HG02759 (cell line): ENCODE measurements around the gene XRCC6.
"Not testable (repeated sequence)": the region's sequence is repeated elsewhere in the genome, so short reads cannot be mapped to it uniquely, and the experiment has no call there.

Experiments used
- ATAC-seq: cut with Tn5 transposase; IDR thresholded peaks from one replicate; pipeline ENCODE4 v1.9.1; 2021; ENCODE audit warnings: mild to moderate bottlenecking, moderate library complexity; ENCODE audit not compliant: unreplicated experiment

XRCC6 gene

GRCh38 chr22:41648432-41648831, 27.3 kb downstream of the XRCC6 start:
- no peak for ATAC-seq

GRCh38 chr22:41650229-41650628, 29.1 kb downstream of the XRCC6 start:
- no peak for ATAC-seq

- no peak for ATAC-seq
Measured at GRCh38 chr22:41650821-41651220, 29.7 kb downstream of the XRCC6 start.

DNA sequence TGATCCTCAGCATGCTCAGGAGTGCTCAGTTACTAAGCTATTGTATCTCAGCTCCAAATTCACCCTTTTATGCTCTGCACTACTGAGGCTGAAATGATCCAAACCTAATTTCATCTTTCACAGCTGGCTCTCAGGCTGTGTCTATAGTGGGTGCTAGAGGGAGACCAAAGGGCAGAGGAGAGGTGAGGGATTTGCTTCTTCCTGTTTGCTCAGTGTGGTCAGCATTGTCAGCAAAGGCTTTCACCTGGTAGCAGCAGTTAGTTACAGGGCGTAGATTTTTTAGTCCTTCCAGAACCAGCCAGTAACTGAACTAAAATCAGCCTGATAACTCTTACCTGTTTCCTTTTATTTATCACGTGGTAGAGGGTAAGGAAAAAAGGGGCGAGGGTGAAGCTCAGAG, 33.2 kb downstream of the XRCC6 start:
- no peak for ATAC-seq

GRCh38 chr22:41656556-41656955, 35.5 kb downstream of the XRCC6 start:
- no peak for ATAC-seq

- ATAC-seq: no peak
Measured at GRCh38 chr22:41657709-41658108, 36.6 kb downstream of the XRCC6 start.

DNA sequence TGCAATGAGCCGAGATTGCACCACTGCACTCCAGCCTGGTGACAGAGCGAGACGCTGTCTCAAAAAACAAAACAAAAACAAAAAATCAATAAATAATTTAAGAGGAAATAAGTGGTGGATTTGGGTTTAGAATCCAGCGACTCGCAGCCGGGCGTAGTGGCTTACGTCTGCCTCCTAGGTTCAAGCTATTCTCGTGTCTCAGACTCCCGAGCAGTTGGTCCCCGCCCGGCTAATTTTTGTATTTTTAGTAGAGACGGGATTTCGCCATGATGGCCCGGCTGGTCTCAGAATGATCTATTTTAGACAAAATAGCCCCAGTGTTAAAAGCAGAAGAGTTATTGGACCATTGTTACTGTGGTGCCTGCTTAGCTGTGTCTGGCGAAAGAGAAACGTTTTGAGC, 37.8 kb downstream of the XRCC6 start:
- no peak for ATAC-seq

DNA sequence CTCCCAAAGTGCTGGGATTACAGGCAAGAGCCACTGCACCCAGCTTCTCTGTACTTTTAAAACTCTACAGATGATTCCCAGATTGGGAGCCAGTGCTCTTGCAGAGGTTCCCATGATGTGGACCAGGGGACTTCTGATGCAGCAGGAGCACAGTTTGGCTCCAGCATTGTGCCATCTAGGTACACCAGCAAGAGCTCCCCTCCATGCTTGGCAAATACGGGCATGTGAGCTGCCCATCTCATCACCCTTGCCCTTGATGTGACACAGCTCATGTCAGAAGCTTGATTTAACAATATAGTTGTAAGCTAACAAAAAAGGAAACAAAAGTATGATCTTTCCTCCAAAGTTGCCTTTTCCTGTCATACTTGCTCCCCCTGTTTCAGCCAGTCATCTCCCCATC, 38.8 kb downstream of the XRCC6 start:
- no peak for ATAC-seq

DNA sequence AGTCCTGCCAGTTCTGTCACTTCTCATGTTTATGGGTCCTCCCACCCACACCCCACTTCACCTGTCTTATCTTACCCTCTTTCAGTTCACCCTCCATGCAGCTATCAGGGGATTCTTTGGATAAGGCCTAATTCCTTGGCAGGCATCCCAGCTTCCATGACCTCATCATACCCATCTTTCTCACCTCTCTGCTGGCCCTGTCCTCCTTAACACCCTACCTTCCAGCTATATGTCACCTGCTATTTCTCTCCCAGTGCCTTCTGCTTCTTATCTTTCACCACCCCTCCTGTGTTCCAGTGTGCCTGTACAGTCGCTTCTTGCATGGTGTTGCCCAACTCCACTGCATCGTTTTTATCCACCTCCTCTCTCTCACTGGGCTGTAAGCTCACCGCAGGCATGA, 39.3 kb downstream of the XRCC6 start:
- no peak for ATAC-seq

DNA sequence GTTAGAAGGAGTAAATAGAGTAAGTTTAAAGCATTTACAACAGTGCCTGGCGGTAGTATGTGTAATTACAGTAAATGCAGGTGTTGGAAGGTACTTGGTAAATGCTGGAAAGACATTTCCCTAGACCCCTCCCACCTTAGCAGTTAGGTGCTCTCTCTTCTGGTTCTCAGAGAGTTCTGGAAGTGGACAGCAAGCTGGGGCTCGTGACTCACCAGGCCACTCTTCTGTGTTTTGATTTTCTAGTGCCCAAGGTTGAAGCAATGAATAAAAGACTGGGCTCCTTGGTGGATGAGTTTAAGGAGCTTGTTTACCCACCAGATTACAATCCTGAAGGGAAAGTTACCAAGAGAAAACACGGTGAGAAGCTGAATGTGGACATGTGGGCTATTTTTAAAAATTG, 40.0 kb downstream of the XRCC6 start:
- no peak for ATAC-seq

GRCh38 chr22:41661713-41662112, 40.6 kb downstream of the XRCC6 start:
- no peak for ATAC-seq

DNA sequence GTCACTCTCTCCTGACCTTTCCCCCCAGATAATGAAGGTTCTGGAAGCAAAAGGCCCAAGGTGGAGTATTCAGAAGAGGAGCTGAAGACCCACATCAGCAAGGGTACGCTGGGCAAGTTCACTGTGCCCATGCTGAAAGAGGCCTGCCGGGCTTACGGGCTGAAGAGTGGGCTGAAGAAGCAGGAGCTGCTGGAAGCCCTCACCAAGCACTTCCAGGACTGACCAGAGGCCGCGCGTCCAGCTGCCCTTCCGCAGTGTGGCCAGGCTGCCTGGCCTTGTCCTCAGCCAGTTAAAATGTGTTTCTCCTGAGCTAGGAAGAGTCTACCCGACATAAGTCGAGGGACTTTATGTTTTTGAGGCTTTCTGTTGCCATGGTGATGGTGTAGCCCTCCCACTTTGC, 42.5 kb downstream of the XRCC6 start:
- ATAC-seq: not testable (repeated sequence)

DNA sequence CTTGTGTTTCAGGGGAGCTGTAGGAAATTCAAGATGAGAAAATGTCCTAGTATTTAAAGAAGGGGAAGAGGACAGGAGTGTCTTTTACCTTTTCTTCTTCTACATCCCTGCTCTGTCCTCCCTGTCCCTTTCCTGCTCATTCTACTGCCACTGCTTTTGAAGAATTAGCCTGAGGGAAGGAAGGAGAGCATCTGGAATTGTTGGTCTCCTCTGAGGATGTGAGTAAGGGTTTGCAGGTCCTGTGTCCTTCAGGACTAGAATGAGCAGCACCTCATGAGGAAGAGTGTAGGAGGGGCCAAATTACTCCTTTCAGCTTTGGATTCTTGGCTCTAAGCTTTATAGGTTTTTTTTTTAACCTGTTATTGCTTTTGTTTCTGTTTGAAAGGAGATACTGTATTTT, 43.4 kb downstream of the XRCC6 start:
- ATAC-seq: no peak

- no peak for ATAC-seq
Measured at GRCh38 chr22:41664951-41665350, 43.9 kb downstream of the XRCC6 start.

- ATAC-seq: no peak
Measured at GRCh38 chr22:41668971-41669911, 48.1 kb downstream of the XRCC6 start.

DNA sequence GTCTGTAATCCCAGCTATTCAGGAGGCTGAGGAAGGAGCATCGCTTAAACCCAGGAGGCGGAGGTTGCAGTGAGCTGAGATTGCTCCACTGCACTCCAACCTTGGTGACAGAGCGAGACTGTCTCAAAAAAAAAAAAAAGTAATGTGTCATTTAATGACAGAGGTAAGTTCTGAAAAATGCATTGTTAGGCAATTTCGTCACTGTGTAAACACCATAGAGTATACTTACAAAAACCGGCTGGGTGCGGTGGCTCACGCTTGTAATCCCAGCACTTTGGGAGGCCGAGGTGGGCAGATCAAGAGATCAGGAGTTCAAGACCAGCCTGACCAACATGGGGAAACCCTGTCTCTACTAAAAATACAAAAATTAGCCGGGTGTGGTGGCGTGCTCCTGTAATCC, 51.0 kb downstream of the XRCC6 start:
- not testable (repeated sequence) for ATAC-seq

GRCh38 chr22:41672780-41673509, 51.9 kb downstream of the XRCC6 start:
- ATAC-seq: no peak

- ATAC-seq: no peak
Measured at GRCh38 chr22:41674846-41675340, 53.8 kb downstream of the XRCC6 start.

- no peak for ATAC-seq
Measured at GRCh38 chr22:41676134-41676533, 55.0 kb downstream of the XRCC6 start.

DNA sequence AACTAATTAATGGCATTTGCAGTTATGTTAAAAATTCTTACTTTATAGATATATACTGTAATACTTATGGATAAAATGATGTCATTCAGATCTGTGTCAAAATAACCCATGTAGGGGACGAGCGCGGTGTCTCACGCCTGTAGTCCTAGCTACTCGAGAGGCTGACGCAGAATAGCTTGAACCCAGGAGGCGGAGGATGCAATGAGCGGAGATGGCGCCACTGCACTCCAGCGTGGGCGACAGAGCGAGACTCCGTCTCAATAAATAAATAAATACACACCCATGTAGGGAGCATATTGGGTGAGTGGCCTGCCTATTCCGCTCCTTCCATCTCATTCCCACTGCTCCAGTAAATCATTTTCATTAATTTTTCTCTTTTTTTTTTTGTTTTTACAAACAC, 60.5 kb downstream of the XRCC6 start:
- no peak for ATAC-seq

- ATAC-seq: peak; percentile 78
Measured at GRCh38 chr22:41682033-41682807, 61.1 kb downstream of the XRCC6 start.
